H7 (cell line): ENCODE data around the gene SKOR2. TPM values are rescaled to one million over a fixed set of nuclear protein-coding genes. Genes with fewer than 3 reads are reported as not detected.
"Not testable (repeated sequence)": the region's sequence is repeated elsewhere in the genome, so short reads cannot be mapped to it uniquely, and the experiment has no call there.

Source experiments
- DNase-seq: peaks from one replicate; pipeline ENCODE4 v3.0.0; 2012
- H3K27me3 ChIP-seq: 2 replicates; pipeline ENCODE4 v1.6.0; 2011; ENCODE audit warnings: mild to moderate bottlenecking, low read length; ENCODE audit not compliant: control insufficient read depth, insufficient read depth
- H3K36me3 ChIP-seq: replicated peaks from 2 replicates; pipeline ENCODE4 v1.5.1; 2011; ENCODE audit warnings: low read length; ENCODE audit not compliant: control insufficient read depth, insufficient read depth
- H3K4me3 ChIP-seq: 2 replicates; pipeline ENCODE4 v1.5.1; 2011; ENCODE audit warnings: low read depth, mild to moderate bottlenecking, control low read depth, low read length, moderate library complexity; ENCODE audit not compliant: insufficient read depth
- total RNA-seq: library from RNA; depleted of rRNA; stranded (reverse); fragments of >200 nt; shearing (Covaris generic); gene quantifications from 2 replicates; pipeline ENCODE4 v1.2.3, GENCODE V29; 2014

Gene SKOR2
- total RNA-seq, 1 experiment from 2014 or later, result 0.07 TPM

GRCh38 chr18:47187721-47188120, 63.7 kb downstream of the SKOR2 start:
- no peaks in the 10 kb centered on the region for H3K27me3 ChIP-seq
- DNase-seq, result no peak
- no peak overlapping the region for H3K4me3 ChIP-seq
- H3K36me3 ChIP-seq, result no peaks in the 10 kb centered on the region

GRCh38 chr18:47184419-47185050, 66.9 kb downstream of the SKOR2 start:
- no peak for DNase-seq
- Histone ChIP-seq H3K27me3 (no peaks in the 10 kb centered on the region), H3K36me3 (no peaks in the 10 kb centered on the region), H3K4me3 (no peak overlapping the region)

GRCh38 chr18:47182156-47182555, 69.3 kb downstream of the SKOR2 start:
- H3K27me3 ChIP-seq, result not testable (repeated sequence)

GRCh38 chr18:47180765-47181164, 70.7 kb downstream of the SKOR2 start:
- no peak for DNase-seq
- Histone ChIP-seq H3K27me3 (no peaks in the 10 kb centered on the region), H3K4me3 (no peak overlapping the region), H3K36me3 (no peaks in the 10 kb centered on the region)

More at GRCh38 chr18:47182156-47182555, 69.3 kb downstream of the SKOR2 start:
- H3K36me3 ChIP-seq, H3K4me3 ChIP-seq, DNase-seq: not testable (repeated sequence)

- H3K27me3 ChIP-seq, result no peaks in the 10 kb centered on the region
- no peak for DNase-seq
- no peaks in the 10 kb centered on the region for H3K36me3 ChIP-seq
- no peak overlapping the region for H3K4me3 ChIP-seq
Observed at GRCh38 chr18:47179520-47179919, 71.9 kb downstream of the SKOR2 start.

- H3K4me3 ChIP-seq, result peak within 1 kb of the TSS; percentile 82
- no peaks in the 10 kb centered on the region for H3K27me3 ChIP-seq
- H3K36me3 ChIP-seq, result no peaks in the 10 kb centered on the region; the same call in 1 of the 2 replicates
- DNase-seq, result peak; percentile 89
Observed at GRCh38 chr18:47175898-47176575, 75.4 kb downstream of the SKOR2 start, which contains the start of gene IER3IP1. Gene IER3IP1, minus strand, starts transcription at chr18:47176364. Its CDS starts 87 bp downstream, at chr18:47176277.

GRCh38 chr18:47175283-47175897, 76.1 kb downstream of the SKOR2 start:
- no peaks in the 10 kb centered on the region for H3K27me3 ChIP-seq
- no peak for DNase-seq
- no peaks in the 10 kb centered on the region; the same call in 1 of the 2 replicates for H3K36me3 ChIP-seq
- H3K4me3 ChIP-seq, result peak overlapping the region; percentile 82

- Histone ChIP-seq H3K36me3 (no peaks in the 10 kb centered on the region; the same call in 1 of the 2 replicates), H3K27me3 (no peaks in the 10 kb centered on the region), H3K4me3 (peak overlapping the region; percentile 82; the same call in 1 of the 2 replicates)
- DNase-seq, result peak; percentile 20
Observed at GRCh38 chr18:47174545-47175116, 76.8 kb downstream of the SKOR2 start.

- H3K27me3 ChIP-seq, result no peaks in the 10 kb centered on the region
- H3K36me3 ChIP-seq, result no peaks in the 10 kb centered on the region; the same call in 1 of the 2 replicates
- H3K4me3 ChIP-seq, result no peak overlapping the region
- DNase-seq, result no peak
Observed at GRCh38 chr18:47172476-47172875, 79.0 kb downstream of the SKOR2 start.

- no peak overlapping the region for H3K4me3 ChIP-seq
- H3K27me3 ChIP-seq, result no peaks in the 10 kb centered on the region
- H3K36me3 ChIP-seq, result no peaks in the 10 kb centered on the region; the same call in 1 of the 2 replicates
- no peak for DNase-seq
Observed at GRCh38 chr18:47168913-47169312, 82.5 kb downstream of the SKOR2 start.

GRCh38 chr18:47168509-47168908, 83.0 kb downstream of the SKOR2 start:
- Histone ChIP-seq H3K27me3 (no peaks in the 10 kb centered on the region), H3K36me3 (no peaks in the 10 kb centered on the region; the same call in 1 of the 2 replicates), H3K4me3 (no peak overlapping the region)
- no peak for DNase-seq

GRCh38 chr18:47166294-47166693, 85.2 kb downstream of the SKOR2 start:
- DNase-seq, result no peak
- Histone ChIP-seq H3K36me3 (no peaks in the 10 kb centered on the region; the same call in 1 of the 2 replicates), H3K27me3 (no peaks in the 10 kb centered on the region), H3K4me3 (no peak overlapping the region)

- no peak for DNase-seq
- Histone ChIP-seq H3K27me3 (no peaks in the 10 kb centered on the region), H3K4me3 (no peak overlapping the region), H3K36me3 (no peaks in the 10 kb centered on the region)
Observed at GRCh38 chr18:47163241-47163640, 88.2 kb downstream of the SKOR2 start.

GRCh38 chr18:47160256-47160655, 91.2 kb downstream of the SKOR2 start:
- Histone ChIP-seq H3K4me3 (no peak overlapping the region), H3K36me3 (no peaks in the 10 kb centered on the region), H3K27me3 (no peaks in the 10 kb centered on the region)
- DNase-seq, result no peak
